GM19035 (cell line): ENCODE results near the gene DDX20.
"Not testable (repeated sequence)": the region's sequence is repeated elsewhere in the genome, so short reads cannot be mapped to it uniquely, and the experiment has no call there.

Source experiments
- ATAC-seq: cut with Tn5 transposase; IDR thresholded peaks from one replicate; pipeline ENCODE4 v1.9.1; 2021; ENCODE audit not compliant: unreplicated experiment

Gene DDX20

DNA sequence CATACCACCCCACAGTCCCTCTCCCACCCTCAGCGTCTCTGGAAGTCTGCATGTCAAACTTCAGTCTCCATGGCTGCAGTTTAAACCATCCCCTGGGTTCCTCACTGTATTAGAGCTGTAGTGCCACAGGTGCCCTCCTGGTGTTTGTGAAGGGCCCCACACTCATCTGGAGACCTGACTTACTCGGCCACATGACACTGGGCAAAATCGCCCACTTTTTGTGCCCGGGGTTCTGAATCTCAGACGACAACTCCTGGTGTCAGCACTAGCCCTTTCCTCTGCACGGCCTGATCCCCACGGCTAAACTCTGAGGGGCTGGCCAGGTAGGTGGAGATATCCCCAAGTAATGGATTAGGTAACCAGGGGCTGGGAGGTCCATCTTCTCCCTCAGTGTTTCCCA, 23.0 kb upstream of the DDX20 start:
- no peak for ATAC-seq

DNA sequence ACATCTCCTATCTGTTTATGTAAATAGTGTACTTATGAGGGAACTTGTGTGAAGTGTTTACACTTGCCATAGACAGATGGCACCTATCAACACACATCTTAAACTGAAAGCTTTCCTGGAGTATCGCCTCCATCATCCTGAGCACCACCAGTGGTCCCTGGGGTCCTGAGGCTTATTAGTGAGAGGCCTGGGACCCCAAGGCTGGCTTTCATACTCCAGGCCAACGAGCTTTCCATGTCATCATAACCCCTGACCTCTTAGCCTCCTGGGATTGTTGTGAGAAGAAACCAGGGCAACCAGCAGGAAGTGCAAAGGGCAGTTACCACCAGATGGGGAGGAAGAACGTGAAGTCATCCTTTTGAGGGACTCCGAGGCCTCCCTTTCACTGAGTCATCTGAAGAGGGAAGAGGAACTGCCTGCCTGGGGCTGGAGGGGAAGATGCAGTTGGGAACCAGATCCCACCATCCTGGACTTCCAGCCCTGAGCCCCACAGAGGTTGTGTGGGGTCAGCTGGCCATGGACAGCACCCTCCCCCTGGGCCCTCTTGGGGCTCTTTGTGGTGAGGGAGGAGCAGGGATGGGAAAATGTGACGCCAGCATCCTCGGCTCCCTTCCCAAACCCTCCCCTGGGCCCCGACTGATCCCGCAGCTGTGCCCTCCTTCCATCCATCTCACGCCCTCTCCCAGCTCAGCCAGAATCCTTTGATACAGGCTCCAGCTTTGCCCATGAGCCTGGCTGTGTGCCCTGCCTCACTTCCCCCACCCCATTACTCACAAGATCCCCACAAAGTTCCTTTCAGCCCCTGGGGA, 22.3 kb upstream of the DDX20 start:
- no peak for ATAC-seq

DNA sequence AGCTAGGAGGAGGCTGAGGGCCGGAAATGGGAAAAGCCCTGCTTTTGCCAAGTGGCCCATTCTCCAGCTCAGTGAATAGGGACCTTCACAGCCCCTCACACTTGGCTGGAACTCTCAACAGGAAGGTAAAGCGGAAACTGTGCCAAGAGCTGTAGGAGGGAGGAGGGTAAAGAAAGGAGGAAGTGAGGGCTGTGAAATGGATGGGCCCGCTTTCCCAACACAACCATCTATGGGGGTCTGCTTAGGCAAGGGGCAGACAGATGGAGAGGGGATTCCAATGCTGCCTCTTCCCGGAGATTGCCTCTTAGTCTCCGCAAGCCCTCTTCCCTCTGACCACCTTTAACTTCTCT, 21.7 kb upstream of the DDX20 start:
- no peak for ATAC-seq

DNA sequence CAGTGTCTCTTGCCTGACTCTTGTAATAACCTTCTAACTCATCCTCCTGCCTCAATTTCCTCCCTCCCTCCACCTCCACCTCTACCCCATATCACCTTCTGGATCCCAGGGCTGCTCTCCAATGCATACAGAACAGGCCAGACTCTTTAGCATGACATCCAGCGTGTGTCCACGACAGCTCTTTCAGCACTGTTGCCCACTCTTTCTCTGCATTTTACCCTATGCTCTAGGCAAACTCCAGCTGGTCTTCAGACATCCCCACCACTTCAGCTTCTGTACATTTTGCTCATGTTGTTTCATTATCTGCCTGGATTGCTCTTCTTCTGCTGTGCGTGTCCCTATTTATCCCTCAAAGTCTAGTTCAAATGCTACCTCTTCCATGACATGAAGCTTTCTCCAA, 21.3 kb upstream of the DDX20 start:
- no peak for ATAC-seq

DNA sequence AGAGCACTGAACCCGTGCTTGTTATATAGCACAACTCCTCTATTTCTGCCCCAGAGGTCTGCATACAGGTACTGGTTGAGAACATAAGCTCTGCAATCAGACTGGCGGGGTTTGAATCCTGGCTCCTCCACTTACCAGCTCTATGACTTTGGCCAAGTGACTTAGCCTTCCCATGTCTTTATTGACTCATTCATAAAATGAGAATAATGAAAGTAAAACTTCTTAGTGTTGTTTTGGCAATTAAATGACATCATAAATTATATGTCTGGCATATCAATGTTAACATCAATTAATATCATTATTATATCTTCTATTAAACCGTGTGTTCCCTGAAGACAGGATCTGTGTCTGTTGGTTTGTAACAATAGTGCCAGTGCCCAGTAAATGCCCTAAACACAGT, 20.8 kb upstream of the DDX20 start:
- no peak for ATAC-seq

DNA sequence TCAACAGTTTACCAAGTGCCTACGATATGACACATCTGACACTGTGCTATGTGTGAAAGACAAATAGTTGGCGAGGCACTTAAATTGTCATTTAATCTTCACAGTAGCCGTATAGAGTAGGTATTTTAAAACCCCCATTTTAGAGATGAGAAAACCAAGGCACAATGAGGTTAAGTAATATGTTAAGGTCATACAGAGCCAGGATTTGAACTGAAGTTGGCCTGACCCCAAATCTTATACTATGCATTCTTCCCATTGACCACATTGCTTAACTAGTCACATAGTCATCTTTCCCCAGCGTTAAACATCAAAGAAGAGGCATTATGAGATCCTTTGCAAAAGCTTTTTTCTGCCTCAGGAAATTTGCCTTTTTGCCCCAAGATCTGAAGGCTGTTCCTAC, 20.4 kb upstream of the DDX20 start:
- ATAC-seq: no peak

DNA sequence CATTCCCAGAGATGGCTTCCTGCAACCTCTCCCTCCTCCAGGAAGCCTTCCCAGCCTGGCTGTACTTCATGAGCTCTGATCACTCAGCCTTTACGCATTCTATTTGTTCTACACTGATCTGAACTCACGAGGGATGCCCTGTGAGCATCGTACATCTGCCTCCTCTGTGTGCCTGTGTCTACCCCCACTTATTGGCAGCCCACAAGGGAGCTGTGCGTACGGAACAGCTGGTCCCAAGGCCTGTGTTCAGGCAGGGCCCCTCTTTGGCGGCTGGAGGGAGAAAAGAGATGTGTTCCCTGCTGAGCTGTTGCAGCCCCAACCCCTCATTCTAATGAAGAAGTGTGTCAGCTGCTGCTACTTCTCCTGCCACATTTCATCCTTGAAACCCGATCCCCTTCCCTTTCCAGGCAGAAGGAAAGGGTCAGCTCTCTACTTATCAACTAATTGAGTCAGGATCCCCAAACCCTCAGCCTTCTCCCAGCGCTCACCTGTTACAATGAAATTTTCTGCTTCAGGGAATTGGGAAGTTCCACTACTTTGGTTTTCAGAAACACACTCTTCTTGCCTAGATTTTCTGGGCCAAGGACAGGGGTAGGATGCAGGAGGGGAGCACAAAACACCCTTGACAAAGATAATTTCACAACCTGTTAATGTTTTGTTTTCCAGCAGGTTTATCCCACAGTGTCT, 19.7 kb upstream of the DDX20 start:
- ATAC-seq: no peak

DNA sequence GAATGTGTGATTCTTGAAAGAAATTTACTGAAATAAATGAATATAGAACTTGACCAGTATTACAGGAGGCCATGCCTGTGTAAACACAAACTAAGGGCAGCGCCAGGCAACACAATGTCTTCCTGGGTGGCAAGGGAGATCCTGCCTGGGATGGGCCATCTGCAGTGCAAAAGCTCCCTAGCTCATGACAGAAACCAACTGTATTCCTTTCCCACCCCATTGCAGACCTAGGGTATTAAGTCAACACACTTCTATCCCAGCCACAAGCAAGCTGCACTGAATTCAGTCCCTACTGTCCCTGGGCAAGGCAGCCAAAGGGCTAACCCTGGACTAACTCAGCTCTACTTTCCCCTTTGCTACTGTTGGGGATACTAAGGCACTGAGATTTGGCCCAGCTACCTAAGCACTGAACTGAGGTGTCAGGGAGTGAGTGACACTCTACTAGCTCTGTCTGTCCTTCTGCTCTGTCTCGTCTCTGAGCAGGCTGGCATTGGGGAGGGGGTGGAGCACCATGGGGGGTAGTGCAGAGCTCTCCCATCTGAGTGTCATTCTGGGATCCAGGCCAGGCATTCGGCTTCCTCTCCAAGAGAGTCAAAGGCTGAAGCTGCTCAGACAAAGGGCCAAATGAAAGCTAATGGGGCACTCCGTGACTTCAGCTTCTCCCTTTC, 19.0 kb upstream of the DDX20 start:
- no peak for ATAC-seq

DNA sequence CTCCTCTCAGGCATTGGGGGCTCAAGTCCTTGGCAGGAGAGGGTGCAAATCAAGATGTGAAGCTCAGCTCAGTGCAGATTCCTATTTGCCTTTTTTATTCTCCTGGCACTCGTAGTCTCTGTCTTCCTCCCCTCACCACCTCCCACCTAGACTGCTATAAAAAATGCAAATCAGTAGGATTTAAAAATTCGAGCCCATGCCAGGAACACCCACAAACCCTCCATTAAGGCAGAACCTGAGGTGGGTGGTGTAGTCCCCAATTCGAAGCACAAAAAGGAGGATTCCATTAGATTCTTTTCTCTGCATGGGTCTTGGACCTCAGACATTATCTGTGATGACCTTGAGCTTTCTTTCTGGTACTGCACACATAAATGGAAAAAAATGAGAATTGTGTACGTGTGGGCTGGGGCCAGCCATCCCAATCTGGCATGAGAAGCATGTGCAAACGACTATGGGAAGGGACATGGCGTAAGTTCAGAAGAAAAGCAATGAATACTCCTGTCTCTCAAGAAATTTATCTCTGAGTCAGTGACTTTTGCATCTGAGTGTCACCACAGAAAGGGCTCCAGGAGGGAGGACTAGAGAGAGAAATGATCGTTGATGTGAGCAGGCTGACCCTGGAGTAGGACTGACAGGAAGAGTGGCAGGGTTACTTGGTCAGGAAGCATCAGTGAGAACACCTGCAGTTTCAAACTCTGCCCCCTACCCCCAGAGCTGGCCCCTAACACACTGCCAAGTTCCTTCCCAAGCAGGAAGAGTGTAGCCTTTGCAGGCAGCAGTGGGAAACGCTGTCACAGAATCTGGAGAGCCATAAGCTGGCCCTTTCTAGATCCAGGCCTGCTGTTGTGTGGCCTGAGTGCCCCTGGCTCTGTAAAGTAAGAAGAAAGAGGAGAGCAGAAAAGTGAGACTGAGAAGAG, 18.2 kb upstream of the DDX20 start:
- no peak for ATAC-seq

DNA sequence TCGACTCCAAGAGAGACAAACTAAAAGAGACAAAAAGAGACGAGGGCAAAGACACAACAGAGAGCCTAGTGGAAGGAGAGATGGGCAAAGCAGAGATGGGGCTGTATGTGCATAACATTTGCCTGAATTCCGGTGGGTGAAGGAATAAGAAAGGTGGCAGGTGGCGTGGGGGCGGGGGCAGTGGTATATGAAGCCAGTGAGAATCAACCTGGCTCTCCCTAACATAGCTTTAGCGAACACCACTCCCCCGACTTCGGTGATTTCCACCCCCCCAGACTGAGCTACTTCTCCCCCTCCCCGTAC, 17.6 kb upstream of the DDX20 start:
- ATAC-seq: no peak

DNA sequence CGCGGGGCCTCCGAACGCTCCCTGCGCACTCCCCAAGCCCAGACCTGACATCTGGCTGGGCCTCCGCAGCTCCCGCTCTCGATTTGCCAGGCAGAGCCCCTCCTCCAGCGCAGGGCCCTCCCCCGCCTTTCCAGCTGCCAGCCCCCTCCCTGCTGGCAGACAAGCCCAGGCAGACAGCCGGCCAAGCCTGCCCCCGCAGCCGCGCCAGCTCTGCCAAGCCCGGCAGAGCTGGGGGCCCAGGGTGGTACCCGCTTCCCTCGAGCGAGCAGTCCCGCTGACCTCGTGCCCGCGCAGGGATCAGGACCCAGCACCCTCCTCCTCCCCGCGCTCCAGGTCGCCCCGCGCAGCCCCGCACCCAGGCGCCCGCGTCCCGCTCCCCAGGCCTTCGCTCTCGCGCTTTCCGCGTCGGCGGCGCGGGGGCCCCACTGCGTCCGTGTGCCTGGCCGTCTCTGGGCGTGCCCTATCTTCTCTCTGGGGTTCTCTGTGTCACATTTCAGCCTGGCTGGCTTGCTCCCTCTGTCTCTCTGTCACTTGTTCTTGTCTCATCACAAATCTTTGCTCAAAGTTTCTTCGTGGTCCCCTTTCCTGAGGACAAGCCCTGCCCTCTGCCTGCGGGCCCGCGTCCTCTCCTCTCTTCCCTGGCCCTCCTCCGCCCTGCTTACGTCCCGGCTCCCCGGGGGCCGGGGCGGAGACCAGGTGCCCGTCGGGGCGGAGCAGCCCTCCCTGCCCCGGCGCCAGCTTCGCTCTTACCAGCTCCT, 17.1 kb upstream of the DDX20 start:
- ATAC-seq: peak; percentile 49

DNA sequence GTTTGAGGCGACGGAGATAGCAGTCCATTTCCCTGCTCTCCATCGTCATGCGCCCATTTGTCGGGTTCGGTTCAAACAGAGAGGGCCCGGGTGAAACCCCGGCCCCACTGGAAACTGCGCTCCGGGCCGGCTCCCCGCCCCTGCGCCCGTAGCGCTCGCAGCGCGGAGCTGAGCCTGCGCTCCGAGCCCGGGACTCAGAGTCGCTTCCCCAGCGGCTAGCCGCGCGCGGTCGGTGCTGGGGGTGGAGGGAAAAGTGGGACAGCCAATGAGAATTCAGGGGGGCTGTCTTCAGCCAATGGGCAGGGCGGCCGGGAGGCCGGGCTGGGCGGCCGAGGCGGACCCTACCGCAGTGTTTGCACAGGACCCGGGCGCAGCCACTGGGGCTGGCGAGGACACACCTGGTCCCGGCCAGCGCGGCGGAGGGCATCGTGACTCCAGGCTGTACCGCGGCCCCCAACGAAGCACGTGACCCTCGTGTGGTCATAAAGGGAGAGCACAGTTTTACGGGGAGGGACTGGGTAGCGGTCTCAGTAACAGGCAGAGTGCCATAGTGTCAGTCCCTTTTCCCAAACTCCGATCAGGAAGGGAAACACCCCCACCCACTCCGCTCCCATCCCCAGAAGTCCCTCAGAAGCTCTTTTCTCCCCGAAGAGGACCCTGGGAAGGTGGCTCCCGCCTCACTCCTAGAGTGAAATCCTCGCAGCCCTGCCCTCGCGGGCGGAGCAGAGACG, 16.3 kb upstream of the DDX20 start, which contains the start of gene INKA2:
INKA2 (minus strand) TSS at position 202 of the 731 bp plus-strand sequence; CDS start at position 49, 153 bp downstream.
- ATAC-seq: peak; percentile 87

DNA sequence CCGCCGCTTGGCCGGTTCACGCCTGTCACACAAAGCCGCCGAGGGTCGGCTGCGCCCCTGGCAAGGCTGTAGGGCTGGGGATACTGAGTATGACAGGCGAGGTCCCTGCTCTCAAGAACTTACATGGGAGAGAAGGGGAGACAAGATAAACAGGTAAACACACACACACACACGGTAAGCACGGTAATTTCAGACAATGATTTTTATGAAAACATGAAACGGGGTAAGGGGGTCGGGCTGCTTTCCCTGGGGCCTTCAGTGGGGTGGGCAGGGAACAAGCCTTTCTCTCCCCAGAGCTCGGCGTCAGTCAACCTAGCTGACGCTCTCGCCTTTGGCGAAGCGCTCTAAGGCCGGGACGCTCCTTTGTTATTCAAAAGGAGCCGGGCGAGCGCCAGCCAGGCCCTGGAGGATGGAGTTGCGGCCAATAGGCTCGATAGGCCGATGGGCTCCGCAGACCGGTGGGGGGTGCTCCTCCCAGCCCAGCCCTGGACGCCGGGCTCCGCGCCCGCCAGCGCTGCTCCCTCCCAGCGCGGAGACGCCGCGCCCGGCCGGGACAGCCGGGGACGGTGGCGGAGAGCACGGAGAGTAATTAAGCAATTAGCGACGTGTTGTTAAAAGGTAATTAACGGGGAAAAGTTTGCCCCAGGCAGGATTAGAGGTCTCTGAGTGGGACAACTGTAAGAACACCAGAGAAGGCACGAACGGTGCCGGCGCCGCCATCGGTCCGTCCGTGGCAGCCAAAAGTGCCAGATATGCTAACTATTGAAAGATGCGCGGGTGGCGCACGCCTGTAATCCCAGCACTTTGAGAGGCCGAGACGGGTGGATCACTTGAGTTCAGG, 15.6 kb upstream of the DDX20 start:
- ATAC-seq: no peak

DNA sequence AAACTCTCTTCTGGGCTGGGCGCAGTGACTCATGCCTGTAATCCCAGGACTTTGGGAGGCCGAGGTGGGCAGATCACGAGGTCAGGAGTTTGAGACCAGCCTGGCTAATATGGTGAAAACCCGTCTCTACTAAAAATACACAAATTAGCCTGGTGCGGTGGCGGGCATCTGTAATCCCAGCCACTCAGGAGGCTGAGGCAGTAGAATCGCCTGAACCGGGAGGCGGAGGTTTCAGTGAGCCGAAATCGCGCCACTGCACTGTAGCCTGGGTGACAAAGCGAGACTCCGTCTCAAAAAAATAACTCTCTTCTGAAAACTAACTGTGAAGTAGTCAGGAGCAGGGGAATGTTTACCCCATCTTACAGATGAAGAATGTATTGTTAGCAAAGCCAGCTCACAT, 13.4 kb upstream of the DDX20 start:
- ATAC-seq: not testable (repeated sequence)

DNA sequence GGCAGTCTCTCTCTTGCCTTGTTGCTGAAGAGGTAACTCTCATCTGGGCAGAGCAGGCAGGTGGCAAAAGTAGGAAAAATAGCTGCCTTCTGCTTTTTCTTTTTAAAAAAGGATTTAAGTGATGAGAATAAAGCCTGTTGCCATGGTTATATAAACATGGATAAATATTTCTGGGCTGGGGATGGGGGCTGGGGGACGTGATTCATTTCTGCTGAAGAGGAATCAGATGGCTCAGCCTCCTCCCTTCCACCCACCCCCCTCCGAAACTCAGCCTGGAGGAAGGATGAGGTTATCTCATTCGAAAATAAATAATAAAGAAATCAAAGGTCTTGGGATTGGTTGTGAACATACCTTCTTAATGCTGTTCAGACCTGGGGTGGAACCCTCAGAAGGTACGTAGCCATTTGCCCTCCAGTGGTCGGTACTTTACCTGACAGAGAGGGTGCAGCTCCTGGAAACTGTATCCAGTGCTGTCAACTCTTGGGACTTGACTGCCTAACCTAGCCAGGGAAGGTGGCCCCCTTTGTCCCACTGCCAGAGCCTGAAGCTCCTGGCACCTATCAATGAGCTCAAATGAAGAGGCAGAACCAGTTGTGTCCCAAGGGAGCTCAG, 12.7 kb upstream of the DDX20 start:
- ATAC-seq: no peak

DNA sequence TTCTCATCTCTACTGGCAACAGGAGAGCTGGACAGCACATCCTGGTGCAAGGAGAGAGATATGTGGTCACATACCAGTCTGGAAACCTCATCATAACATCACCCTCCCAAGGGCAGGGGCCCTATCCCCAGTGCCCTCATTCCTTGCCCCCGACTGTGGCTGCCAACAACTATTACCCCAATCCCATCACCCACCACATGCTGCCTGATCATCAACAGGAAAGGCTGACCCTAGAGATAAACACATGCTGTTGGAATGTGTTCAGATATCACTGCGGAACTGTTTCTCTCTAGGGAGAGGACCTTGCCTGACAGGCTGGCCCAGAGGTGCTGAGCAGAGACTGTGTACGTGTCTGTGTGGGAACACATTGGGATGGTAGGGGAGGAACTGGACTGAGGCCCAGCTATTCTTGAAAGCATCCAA, 12.0 kb upstream of the DDX20 start:
- no peak for ATAC-seq

DNA sequence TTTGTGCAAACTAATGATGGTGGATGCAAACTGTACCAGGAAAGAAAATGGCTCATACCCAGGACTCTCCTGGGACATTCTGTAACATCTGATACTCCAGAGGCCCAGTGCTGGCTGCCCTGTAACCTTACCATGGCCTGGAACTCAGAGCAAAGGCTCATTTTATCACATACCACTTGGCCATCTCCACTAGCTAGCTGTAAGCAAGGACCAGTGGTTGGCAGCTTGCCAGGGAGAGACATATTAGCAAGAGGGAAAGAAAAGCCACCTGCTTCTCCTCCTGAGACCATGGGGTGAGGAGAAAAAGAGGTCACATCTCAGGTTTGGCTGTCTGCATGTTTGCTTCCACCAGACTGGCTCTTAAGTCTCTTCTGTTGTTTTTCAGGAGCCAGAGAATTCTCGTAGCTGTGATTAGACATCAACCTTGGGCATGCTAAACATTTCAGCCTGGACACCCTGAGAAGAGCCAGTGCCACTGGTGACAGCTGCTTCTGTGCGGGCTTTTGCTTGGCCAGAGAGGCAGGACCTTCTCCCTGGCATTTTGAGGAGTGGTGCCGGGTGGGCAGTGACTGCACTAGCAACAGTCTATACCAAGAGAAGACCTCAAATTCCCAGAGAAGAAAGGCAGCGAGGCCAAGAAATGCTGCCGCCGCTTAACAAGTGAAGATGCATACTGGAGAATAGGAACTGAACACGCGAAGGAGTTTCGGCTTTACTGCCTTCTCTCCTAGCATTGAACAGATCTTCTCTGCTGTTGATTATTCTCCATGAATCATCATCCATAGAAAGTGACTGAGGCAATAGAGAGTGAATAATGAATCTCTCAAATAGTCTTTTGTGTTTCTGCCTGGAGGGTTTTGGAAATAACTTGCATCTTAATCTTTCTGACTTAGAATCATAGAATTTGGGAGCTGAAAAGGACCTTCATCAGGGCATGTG, 9.8 kb upstream of the DDX20 start:
- ATAC-seq: no peak
